ENCODE data around the gene CDC42BPA. TPM values are rescaled to one million over a fixed set of nuclear protein-coding genes. Genes with fewer than 3 reads are reported as not detected.
A peak's percentile ranks its signal among the peaks of the same experiment; 100 is the strongest.

CDC42BPA gene
- total and polyA plus RNA-seq, 9 of the 15 experiments (the other 6 are each of a cell fraction or from before 2014, with no cell fraction given) = 8.0 to 77.5 (median 52.1) TPM

- TF ChIP-seq FOXP1 (CRISPR knock-in tag; IDR thresholded peaks at IDR 0.05) (peak; percentile 97), IRF2 (CRISPR knock-in tag; IDR thresholded peaks at IDR 0.05) (peak; percentile 80; the same call in 1 of the 2 replicates), MAFF (IDR thresholded peaks at IDR 0.05; ENCODE audit: low read length) (no peak), TRIM25 (IDR thresholded peaks at IDR 0.05; ENCODE audit: borderline replicate concordance) (no peak), GATA2 (CRISPR knock-in tag; IDR thresholded peaks at IDR 0.05) (no peak), RBM17 (IDR thresholded peaks at IDR 0.05; ENCODE audit: borderline replicate concordance, low read depth, low read length) (no peak), CBX3 (IDR thresholded peaks at IDR 0.05; ENCODE audit: borderline replicate concordance in 1 of 2, low read length in 2 of 2) (peak in 1 of 2 experiments; percentile 26; a peak in 1 of 3 replicates), JUNB (CRISPR knock-in tag; conservative IDR thresholded peaks at IDR 0.05) (0 out of 2 replicates have a peak, but pooled peaks have one; percentile 22), ZFP36 (IDR thresholded peaks at IDR 0.05; ENCODE audit: low read depth, low read length, partially characterized antibody) (peak; percentile 1), ZBTB1 (CRISPR knock-in tag; IDR thresholded peaks at IDR 0.05; ENCODE audit: borderline replicate concordance, low read depth) (peak; percentile 58), ZBTB40 (IDR thresholded peaks at IDR 0.05) (peak; percentile 44; the same call in 1 of the 2 replicates), ZBTB40 (CRISPR knock-in tag; IDR thresholded peaks at IDR 0.05) (no peak), HSF4 (CRISPR knock-in tag; IDR thresholded peaks at IDR 0.05; ENCODE audit: borderline replicate concordance) (no peak), ZNF280A (IDR thresholded peaks at IDR 0.05; ENCODE audit: low read depth, partially characterized antibody) (no peak), FOS (IDR thresholded peaks at IDR 0.05; ENCODE audit: extremely low read depth, insufficient read length) (peak; percentile 99)
Observed at GRCh38 chr1:226940029-226940805, 378.1 kb downstream of the CDC42BPA start, which contains the start of gene COQ8A (continued).
